Neural cell (in vitro differentiated cells): ENCODE results near the gene PLEKHG3. TPM values are rescaled to one million over a fixed set of nuclear protein-coding genes. Genes with fewer than 3 reads are reported as not detected.

Source experiments
- H2AFZ ChIP-seq: fragments of 200-600, 300-800 bp; sonication (generic), shearing (Covaris generic); 2 replicates; pipeline ENCODE4 v1.6.0; 2014; ENCODE audit warnings: low read depth, mild to moderate bottlenecking, antibody characterized with exemption, low read length, moderate library complexity
- H3F3A ChIP-seq: fragments of 200-600 bp; shearing (Covaris generic); 2 replicates; pipeline ENCODE4 v1.6.1; 2016; ENCODE audit warnings: mild to moderate bottlenecking, moderate library complexity, mixed read lengths, antibody characterized with exemption, low read length; ENCODE audit not compliant: insufficient read depth, poor library complexity, severe bottlenecking
- H3K27ac ChIP-seq: fragments of 200-600, 300-800 bp; sonication (generic), shearing (Covaris generic); 2 replicates; pipeline ENCODE4 v1.5.1; 2014; ENCODE audit warnings: mild to moderate bottlenecking, low read length, moderate library complexity
- H3K27me3 ChIP-seq: fragments of 300-800, 200-600 bp; sonication (generic), shearing (Covaris generic); 2 replicates; pipeline ENCODE4 v1.6.0; 2014; ENCODE audit warnings: mild to moderate bottlenecking, low read depth, low read length, moderate library complexity; ENCODE audit not compliant: insufficient read depth
- H3K36me3 ChIP-seq: fragments of 300-800, 200-600 bp; sonication (generic), shearing (Covaris generic); 2 replicates; pipeline ENCODE4 v1.5.1; 2014; ENCODE audit warnings: mild to moderate bottlenecking, antibody characterized with exemption, low read length, moderate library complexity; ENCODE audit not compliant: insufficient read depth
- H3K4me2 ChIP-seq: fragments of 300-800, 200-600 bp; sonication (generic), shearing (Covaris generic); 2 replicates; pipeline ENCODE4 v1.6.0; 2014; ENCODE audit warnings: mild to moderate bottlenecking, low read length
- H3K4me3 ChIP-seq: fragments of 300-800, 200-600 bp; sonication (generic), shearing (Covaris generic); 2 replicates; pipeline ENCODE4 v1.5.1; 2014; ENCODE audit warnings: mild to moderate bottlenecking, low read length, moderate library complexity
- H3K79me2 ChIP-seq: fragments of 200-600 bp; shearing (Covaris generic); replicated peaks from 2 replicates; pipeline ENCODE4 v1.6.0; 2014; ENCODE audit warnings: mild to moderate bottlenecking, low read length, moderate library complexity; ENCODE audit not compliant: insufficient read depth
- H3K9ac ChIP-seq: fragments of 300-800, 200-600 bp; sonication (generic), shearing (Covaris generic); 2 replicates; pipeline ENCODE4 v1.6.1; 2016; ENCODE audit warnings: mild to moderate bottlenecking, low read length, mixed read lengths
- H3K9me2 ChIP-seq: fragments of 200-600 bp; shearing (Covaris generic); 2 replicates; pipeline ENCODE4 v1.6.1; 2016; ENCODE audit warnings: mild to moderate bottlenecking, low read length, mixed read lengths; ENCODE audit not compliant: insufficient read depth
- H3K9me3 ChIP-seq: fragments of 200-600, 300-800 bp; sonication (generic), shearing (Covaris generic); 2 replicates; pipeline ENCODE4 v1.6.1; 2016; ENCODE audit warnings: mild to moderate bottlenecking, mixed run types, low read length, moderate library complexity, mixed read lengths
- H4K20me1 ChIP-seq: fragments of 200-600 bp; shearing (Covaris generic); 2 replicates; pipeline ENCODE4 v1.6.1; 2016; ENCODE audit warnings: mild to moderate bottlenecking, mixed run types; ENCODE audit not compliant: insufficient read depth
- EP300 ChIP-seq: fragments of 450-650 bp; conservative IDR thresholded peaks from 2 replicates; pipeline ENCODE4 v1.6.1; 2014; ENCODE audit warnings: antibody characterized with exemption, mild to moderate bottlenecking, moderate library complexity; ENCODE audit not compliant: poor library complexity, severe bottlenecking
- EZH2 ChIP-seq: fragments of 200-600, 300-800 bp; shearing (Covaris generic), sonication (generic); IDR thresholded peaks from 2 replicates; pipeline ENCODE4 v1.6.1; 2014; ENCODE audit warnings: antibody characterized with exemption, low read length, borderline replicate concordance, mild to moderate bottlenecking; ENCODE audit not compliant: insufficient read depth, poor library complexity, severe bottlenecking
- MXI1 ChIP-seq: fragments of 450-650 bp; conservative IDR thresholded peaks from 2 replicates; pipeline ENCODE4 v1.6.1; 2014; ENCODE audit warnings: antibody characterized with exemption, mild to moderate bottlenecking; ENCODE audit not compliant: poor library complexity, severe bottlenecking
- POLR2AphosphoS5 ChIP-seq: IDR thresholded peaks from 2 replicates; pipeline ENCODE4 v1.6.1; 2012
- RAD21 ChIP-seq: fragments of 450-650 bp; conservative IDR thresholded peaks from 2 replicates; pipeline ENCODE4 v1.6.1; 2014; ENCODE audit warnings: antibody characterized with exemption, mild to moderate bottlenecking, moderate library complexity
- SMC3 ChIP-seq: fragments of 450-650 bp; conservative IDR thresholded peaks from 2 replicates; pipeline ENCODE4 v1.6.1; 2014; ENCODE audit warnings: antibody characterized with exemption, mild to moderate bottlenecking, moderate library complexity; ENCODE audit not compliant: poor library complexity
- polyA plus RNA-seq: library from polyadenylated mRNA; depleted of rRNA; stranded (reverse); fragments of >200 nt; gene quantifications from 2 replicates; pipeline ENCODE4 v1.2.3, GENCODE V29; 2014
- TF ChIP-seq, protein P1 (sequence below): IDR thresholded peaks from 2 replicates; pipeline ENCODE4 v1.6.1; 2012; ENCODE audit warnings: borderline replicate concordance

The PLEKHG3 gene
- polyA plus RNA-seq, 1 donor from 2014 or later = 15.8 TPM

DNA sequence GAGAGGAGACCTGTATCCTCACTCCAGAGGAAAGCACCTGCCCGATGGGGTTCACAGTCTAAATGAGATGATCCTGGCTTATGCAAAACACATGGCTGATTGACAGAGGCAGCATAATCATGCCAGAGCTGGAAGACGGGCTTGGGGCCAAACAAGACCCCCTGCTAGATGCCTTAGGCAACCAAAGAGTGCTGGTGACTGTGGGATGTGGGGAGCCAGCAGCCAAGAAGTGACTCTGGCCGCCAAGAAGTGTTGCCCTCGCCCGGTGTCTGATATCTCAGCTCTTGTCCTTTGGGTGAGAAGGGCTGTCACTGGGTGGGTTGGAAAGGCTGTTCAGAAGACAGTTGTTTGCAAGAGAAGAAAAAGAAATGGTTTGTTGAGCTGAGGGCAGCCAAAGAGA is 56.7 kb downstream of the PLEKHG3 start:
- no peak overlapping the region for H3K27ac ChIP-seq
- no peaks in the 10 kb centered on the region for H3K9me3 ChIP-seq
- H4K20me1 ChIP-seq = no peaks in the 10 kb centered on the region
- H3K9me2 ChIP-seq = no peaks in the 10 kb centered on the region
- no peaks in the 10 kb centered on the region for H3K27me3 ChIP-seq
- H3F3A ChIP-seq = no peaks in the 10 kb centered on the region
- H3K9ac ChIP-seq = no peak overlapping the region
- H3K36me3 ChIP-seq = no peaks in the 10 kb centered on the region
- no peak overlapping the region for H3K4me3 ChIP-seq
- H2AFZ ChIP-seq = no peak overlapping the region
- no peaks in the 10 kb centered on the region for H3K79me2 ChIP-seq
- TF ChIP-seq, protein P1, sequence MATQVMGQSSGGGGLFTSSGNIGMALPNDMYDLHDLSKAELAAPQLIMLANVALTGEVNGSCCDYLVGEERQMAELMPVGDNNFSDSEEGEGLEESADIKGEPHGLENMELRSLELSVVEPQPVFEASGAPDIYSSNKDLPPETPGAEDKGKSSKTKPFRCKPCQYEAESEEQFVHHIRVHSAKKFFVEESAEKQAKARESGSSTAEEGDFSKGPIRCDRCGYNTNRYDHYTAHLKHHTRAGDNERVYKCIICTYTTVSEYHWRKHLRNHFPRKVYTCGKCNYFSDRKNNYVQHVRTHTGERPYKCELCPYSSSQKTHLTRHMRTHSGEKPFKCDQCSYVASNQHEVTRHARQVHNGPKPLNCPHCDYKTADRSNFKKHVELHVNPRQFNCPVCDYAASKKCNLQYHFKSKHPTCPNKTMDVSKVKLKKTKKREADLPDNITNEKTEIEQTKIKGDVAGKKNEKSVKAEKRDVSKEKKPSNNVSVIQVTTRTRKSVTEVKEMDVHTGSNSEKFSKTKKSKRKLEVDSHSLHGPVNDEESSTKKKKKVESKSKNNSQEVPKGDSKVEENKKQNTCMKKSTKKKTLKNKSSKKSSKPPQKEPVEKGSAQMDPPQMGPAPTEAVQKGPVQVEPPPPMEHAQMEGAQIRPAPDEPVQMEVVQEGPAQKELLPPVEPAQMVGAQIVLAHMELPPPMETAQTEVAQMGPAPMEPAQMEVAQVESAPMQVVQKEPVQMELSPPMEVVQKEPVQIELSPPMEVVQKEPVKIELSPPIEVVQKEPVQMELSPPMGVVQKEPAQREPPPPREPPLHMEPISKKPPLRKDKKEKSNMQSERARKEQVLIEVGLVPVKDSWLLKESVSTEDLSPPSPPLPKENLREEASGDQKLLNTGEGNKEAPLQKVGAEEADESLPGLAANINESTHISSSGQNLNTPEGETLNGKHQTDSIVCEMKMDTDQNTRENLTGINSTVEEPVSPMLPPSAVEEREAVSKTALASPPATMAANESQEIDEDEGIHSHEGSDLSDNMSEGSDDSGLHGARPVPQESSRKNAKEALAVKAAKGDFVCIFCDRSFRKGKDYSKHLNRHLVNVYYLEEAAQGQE = no peak
- TF ChIP-seq RAD21 (no peak), EP300 (no peak), POLR2AphosphoS5 (no peak), SMC3 (no peak), MXI1 (no peak)
- H3K4me2 ChIP-seq = no peak overlapping the region

DNA sequence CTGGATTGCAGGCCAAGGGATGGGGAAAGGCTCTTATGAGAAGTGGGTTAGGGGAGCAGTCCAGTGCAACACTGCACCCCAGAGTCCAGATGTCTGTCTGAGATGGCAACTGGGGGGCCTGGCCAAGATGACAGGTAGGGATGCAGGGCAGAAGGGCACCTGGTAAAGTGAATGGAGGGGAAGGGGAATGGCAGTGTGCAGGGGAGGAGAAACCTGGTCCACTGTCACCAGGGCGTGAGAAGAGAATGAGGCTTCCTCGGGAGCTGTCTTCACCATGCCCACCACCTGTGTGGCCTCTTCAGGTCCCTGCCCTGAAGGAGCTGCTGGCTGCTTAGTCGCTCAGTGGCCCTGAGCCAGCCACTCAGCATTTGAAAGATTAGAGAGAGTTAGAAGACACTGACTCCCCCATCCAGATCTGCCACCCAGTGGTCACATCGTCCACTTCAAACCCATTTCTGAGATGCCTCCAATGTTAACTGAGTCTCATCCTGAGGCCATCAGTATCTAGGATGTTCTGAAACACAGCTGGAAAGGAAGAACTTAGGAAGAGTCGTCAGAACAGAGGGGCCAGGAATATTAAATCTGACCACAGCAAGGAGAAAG is 57.3 kb downstream of the PLEKHG3 start:
- no peaks in the 10 kb centered on the region for H3K36me3 ChIP-seq
- H3K4me3 ChIP-seq = no peak overlapping the region
- TF ChIP-seq, protein P1 = no peak
- TF ChIP-seq EZH2 (no peak), POLR2AphosphoS5 (no peak), MXI1 (no peak), RAD21 (no peak)
- H3K79me2 ChIP-seq = no peaks in the 10 kb centered on the region
- no peak overlapping the region for H3K27ac ChIP-seq
- no peaks in the 10 kb centered on the region for H3K9me2 ChIP-seq
- no peaks in the 10 kb centered on the region for H3K9me3 ChIP-seq
- H3K9ac ChIP-seq = no peak overlapping the region
- H3K4me2 ChIP-seq = no peak overlapping the region
- no peaks in the 10 kb centered on the region for H4K20me1 ChIP-seq
- no peak overlapping the region for H2AFZ ChIP-seq
- no peaks in the 10 kb centered on the region for H3F3A ChIP-seq
- H3K27me3 ChIP-seq = no peaks in the 10 kb centered on the region
